Activated CD8-positive, alpha-beta memory T cell treated with anti-CD3 and anti-CD28 coated beads for 48 hours (primary cell): ENCODE data around the gene KLF16.
"Not testable (repeated sequence)": the region's sequence is repeated elsewhere in the genome, so short reads cannot be mapped to it uniquely, and the experiment has no call there.

ENCODE experiments used
- DNase-seq, 3 experiments: peaks; one replicate each; pipeline ENCODE4 v3.0.0-alpha.2; 2020; ENCODE audit warnings: low read depth in 2 of 3, low spot score in 2 of 3

Gene KLF16

GRCh38 chr19:1863328-1863637 is at the start of gene KLF16:
Gene KLF16, minus strand, starts transcription at chr19:1863579. Its CDS starts 82 bp downstream, at chr19:1863497.
- no peak for DNase-seq

- DNase-seq, result no peak
Measured at GRCh38 chr19:1912760-1913505, 49.6 kb upstream of the KLF16 start.

GRCh38 chr19:1911995-1912394 is 48.6 kb upstream of the KLF16 start:
- no peak for DNase-seq

GRCh38 chr19:1911098-1911497 is 47.7 kb upstream of the KLF16 start:
- no peak for DNase-seq

GRCh38 chr19:1910177-1910576 is 46.8 kb upstream of the KLF16 start:
- no peak for DNase-seq

- no peak for DNase-seq
Measured at GRCh38 chr19:1909761-1910080, 46.3 kb upstream of the KLF16 start.

GRCh38 chr19:1908364-1908678 is 44.9 kb upstream of the KLF16 start:
- DNase-seq, result no peak

- DNase-seq, result no peak
Measured at GRCh38 chr19:1907563-1908363, 44.4 kb upstream of the KLF16 start.

- no peak for DNase-seq
Measured at GRCh38 chr19:1906985-1907562, 43.7 kb upstream of the KLF16 start.

GRCh38 chr19:1905863-1906375 is 42.5 kb upstream of the KLF16 start:
- DNase-seq, result no peak

GRCh38 chr19:1905110-1905862 is 41.9 kb upstream of the KLF16 start, which contains the start of the genes ADAT3 and SCAMP4:
Gene ADAT3, plus strand, starts transcription at chr19:1905399. Its CDS starts 6,649 bp downstream, at chr19:1912048.
Gene SCAMP4, plus strand, starts transcription at chr19:1905399. Its CDS starts 9,621 bp downstream, at chr19:1915020.
- peak; percentile 79 to 97 (median 89) for DNase-seq

- no peak for DNase-seq
Measured at GRCh38 chr19:1904860-1905109, 41.4 kb upstream of the KLF16 start.

- DNase-seq, result no peak
Measured at GRCh38 chr19:1902923-1903322, 39.5 kb upstream of the KLF16 start.

- no peak for DNase-seq
Measured at GRCh38 chr19:1901940-1902404, 38.6 kb upstream of the KLF16 start.

GRCh38 chr19:1896508-1896907 is 33.1 kb upstream of the KLF16 start:
- DNase-seq, result no peak

- DNase-seq, result no peak
Measured at GRCh38 chr19:1893791-1894190, 30.4 kb upstream of the KLF16 start.

GRCh38 chr19:1889907-1890306 is 26.5 kb upstream of the KLF16 start:
- no peak for DNase-seq

GRCh38 chr19:1888385-1888784 is 25.0 kb upstream of the KLF16 start:
- DNase-seq, result no peak

- not testable (repeated sequence) for DNase-seq
Measured at GRCh38 chr19:1886360-1886759, 23.0 kb upstream of the KLF16 start.

- DNase-seq, result peak; percentile 93 to 97 (median 96)
Measured at GRCh38 chr19:1885398-1886119, 22.2 kb upstream of the KLF16 start, which contains the start of gene ABHD17A. Gene ABHD17A, minus strand, starts transcription at chr19:1885496. Its CDS starts 3,930 bp downstream, at chr19:1881566.
